HCT116 (cell line): Measurements from ENCODE around the gene GNB1.

Source experiments
- EGR1 ChIP-seq: IDR thresholded peaks from 2 replicates; pipeline ENCODE4 v1.6.1; 2012; ENCODE audit warnings: low read depth
- POLR2A ChIP-seq: IDR thresholded peaks from 2 replicates; pipeline ENCODE4 v1.7.0; 2011; ENCODE audit warnings: borderline replicate concordance; ENCODE audit not compliant: insufficient read depth, insufficient read length; ENCODE audit errors: extremely low read depth
- POLR2AphosphoS5 ChIP-seq: IDR thresholded peaks from 2 replicates; pipeline ENCODE4 v1.6.1; 2011; ENCODE audit warnings: mild to moderate bottlenecking, low read depth, low read length, moderate library complexity
- SRF ChIP-seq: IDR thresholded peaks from 2 replicates; pipeline ENCODE4 v1.6.1; 2012; ENCODE audit warnings: low read depth
- ZNF274 ChIP-seq: fragments of 200-500 bp; sonication (Bioruptor generic); IDR thresholded peaks from 2 replicates; pipeline ENCODE4 v1.6.1; 2014; ENCODE audit warnings: mild to moderate bottlenecking, low read depth, low read length, inconsistent platforms
- TF ChIP-seq, protein P1 (sequence below): IDR thresholded peaks from 2 replicates; pipeline ENCODE4 v1.6.1; 2011; ENCODE audit warnings: mild to moderate bottlenecking, low read length, moderate library complexity; ENCODE audit not compliant: insufficient replicate concordance; ENCODE audit errors: extremely low read depth
- TF ChIP-seq, protein P2 (sequence below), 3 experiments: fragments of 200-600 bp in 1 of 3; sonication (generic) in 1 of 3; IDR thresholded peaks in 2 of 3; conservative IDR thresholded peaks in 1 of 3; 2 replicates each; pipeline ENCODE4 v1.5.1; 2012 to 2017; ENCODE audit warnings: low read depth in 2 of 3, low read length in 2 of 3, antibody characterized with exemption in 1 of 3, borderline replicate concordance in 1 of 3, control low read depth in 1 of 3, mild to moderate bottlenecking in 1 of 3, mixed read lengths in 1 of 3, mixed run types in 1 of 3, moderate library complexity in 1 of 3; ENCODE audit not compliant: insufficient read depth in 1 of 3

DNA sequence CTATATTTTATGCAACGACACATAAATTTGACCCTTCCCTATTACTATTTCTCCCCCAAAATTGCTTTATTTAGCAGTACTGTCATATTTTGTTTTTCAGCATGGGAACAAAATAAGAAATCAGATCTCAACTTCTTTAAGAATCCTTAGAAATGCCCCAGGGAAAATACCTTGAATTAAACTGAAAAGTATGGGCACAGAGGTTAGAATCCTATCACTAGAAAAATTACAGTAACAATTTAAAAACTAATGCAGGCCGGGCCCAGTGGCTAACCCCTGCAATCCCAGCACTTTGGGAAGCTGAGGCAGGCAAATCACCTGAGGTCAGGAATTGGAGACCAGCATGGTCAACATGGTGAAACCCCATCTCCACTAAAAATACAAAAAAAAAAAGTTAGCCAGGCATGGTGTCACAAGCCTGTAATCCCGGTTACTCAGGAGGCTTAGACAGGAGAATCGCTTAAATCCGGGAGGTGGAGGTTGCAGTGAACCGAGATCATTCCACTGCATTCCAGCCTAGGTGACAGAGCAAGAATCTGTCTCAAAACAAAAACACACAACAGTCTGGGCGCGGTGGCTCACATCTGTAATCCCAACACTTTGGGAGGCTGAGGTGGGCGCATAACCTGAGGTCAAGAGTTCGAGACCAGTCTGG lies 51.4 kb downstream of the GNB1 start:
- no peak for TF ChIP-seq POLR2A
- TF ChIP-seq, protein P1, sequence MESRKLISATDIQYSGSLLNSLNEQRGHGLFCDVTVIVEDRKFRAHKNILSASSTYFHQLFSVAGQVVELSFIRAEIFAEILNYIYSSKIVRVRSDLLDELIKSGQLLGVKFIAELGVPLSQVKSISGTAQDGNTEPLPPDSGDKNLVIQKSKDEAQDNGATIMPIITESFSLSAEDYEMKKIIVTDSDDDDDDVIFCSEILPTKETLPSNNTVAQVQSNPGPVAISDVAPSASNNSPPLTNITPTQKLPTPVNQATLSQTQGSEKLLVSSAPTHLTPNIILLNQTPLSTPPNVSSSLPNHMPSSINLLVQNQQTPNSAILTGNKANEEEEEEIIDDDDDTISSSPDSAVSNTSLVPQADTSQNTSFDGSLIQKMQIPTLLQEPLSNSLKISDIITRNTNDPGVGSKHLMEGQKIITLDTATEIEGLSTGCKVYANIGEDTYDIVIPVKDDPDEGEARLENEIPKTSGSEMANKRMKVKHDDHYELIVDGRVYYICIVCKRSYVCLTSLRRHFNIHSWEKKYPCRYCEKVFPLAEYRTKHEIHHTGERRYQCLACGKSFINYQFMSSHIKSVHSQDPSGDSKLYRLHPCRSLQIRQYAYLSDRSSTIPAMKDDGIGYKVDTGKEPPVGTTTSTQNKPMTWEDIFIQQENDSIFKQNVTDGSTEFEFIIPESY, result no peak
- TF ChIP-seq, protein P2, sequence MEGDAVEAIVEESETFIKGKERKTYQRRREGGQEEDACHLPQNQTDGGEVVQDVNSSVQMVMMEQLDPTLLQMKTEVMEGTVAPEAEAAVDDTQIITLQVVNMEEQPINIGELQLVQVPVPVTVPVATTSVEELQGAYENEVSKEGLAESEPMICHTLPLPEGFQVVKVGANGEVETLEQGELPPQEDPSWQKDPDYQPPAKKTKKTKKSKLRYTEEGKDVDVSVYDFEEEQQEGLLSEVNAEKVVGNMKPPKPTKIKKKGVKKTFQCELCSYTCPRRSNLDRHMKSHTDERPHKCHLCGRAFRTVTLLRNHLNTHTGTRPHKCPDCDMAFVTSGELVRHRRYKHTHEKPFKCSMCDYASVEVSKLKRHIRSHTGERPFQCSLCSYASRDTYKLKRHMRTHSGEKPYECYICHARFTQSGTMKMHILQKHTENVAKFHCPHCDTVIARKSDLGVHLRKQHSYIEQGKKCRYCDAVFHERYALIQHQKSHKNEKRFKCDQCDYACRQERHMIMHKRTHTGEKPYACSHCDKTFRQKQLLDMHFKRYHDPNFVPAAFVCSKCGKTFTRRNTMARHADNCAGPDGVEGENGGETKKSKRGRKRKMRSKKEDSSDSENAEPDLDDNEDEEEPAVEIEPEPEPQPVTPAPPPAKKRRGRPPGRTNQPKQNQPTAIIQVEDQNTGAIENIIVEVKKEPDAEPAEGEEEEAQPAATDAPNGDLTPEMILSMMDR (IDR thresholded peaks at IDR 0.05 in 2 of 3, conservative IDR thresholded peaks at IDR 0.05 in 1 of 3; ENCODE audit: borderline replicate concordance in 1 of 3, insufficient read depth in 1 of 3, low read depth in 2 of 3, low read length in 2 of 3), result no peak
- TF ChIP-seq EGR1, result no peak
- no peak for TF ChIP-seq POLR2AphosphoS5
- no peak for TF ChIP-seq SRF
- no peak for TF ChIP-seq ZNF274
